B cell (primary cell): ENCODE measurements around the gene MICAL3. TPM values are rescaled to one million over a fixed set of nuclear protein-coding genes. Genes with fewer than 3 reads are reported as not detected.

Experiments used
- ATAC-seq: fragments of 200-7000 bp; cut with Tn5 transposase; one replicate; pipeline ENCODE4 v1.10.0; 2021; ENCODE audit warnings: low read depth, mild to moderate bottlenecking, moderate number of reproducible peaks, moderate library complexity
- CTCF ChIA-PET: fragments of 350-600 bp; sonication (Branson Sonifier 250); formaldehyde crosslinking; loops from one replicate; lab custom pipeline; 2021; ENCODE audit warnings: antibody characterized with exemption, inconsistent platforms; lab: Charles Lee
- POLR2A ChIA-PET: fragments of 350-600 bp; sonication (Branson Sonifier 250); formaldehyde crosslinking; loops from one replicate; lab custom pipeline; 2021; ENCODE audit warnings: antibody characterized with exemption; lab: Charles Lee
- DNase-seq: peaks from one replicate; pipeline ENCODE4 v3.0.0; 2013
- H2AFZ ChIP-seq: 2 replicates; pipeline ENCODE4 v1.6.1; 2012; ENCODE audit warnings: mild to moderate bottlenecking, low read depth, low read length; ENCODE audit not compliant: insufficient read depth, poor library complexity, severe bottlenecking
- H3K27ac ChIP-seq, 2 donors: 1 replicate in 1 of 2; 2 replicates in 1 of 2; pipeline ENCODE4 v1.5.1; 2012 to 2013; ENCODE audit warnings: low read length in 2 of 2, mild to moderate bottlenecking in 2 of 2, moderate library complexity in 1 of 2
- H3K27me3 ChIP-seq, 4 experiments: fragments of 200-600 bp in 1 of 4; sonication (generic) in 1 of 4; replicated peaks in 1 of 4; 1 replicate in 2 of 4; 2 replicates in 2 of 4; pipeline versions ENCODE4 v1.6.1 to v1.7.0; 2013 to 2016; ENCODE audit warnings: low read length in 3 of 4, mild to moderate bottlenecking in 2 of 4, mixed read lengths in 1 of 4, moderate library complexity in 1 of 4; ENCODE audit not compliant: insufficient read depth in 4 of 4, control insufficient read depth in 3 of 4; ENCODE audit errors: control extremely low read depth in 1 of 4
- H3K36me3 ChIP-seq, 2 experiments: replicated peaks in 1 of 2; 1 replicate in 1 of 2; 2 replicates in 1 of 2; pipeline versions ENCODE4 v1.6.1 to v1.7.1; 2013; ENCODE audit warnings: low read length in 1 of 2; ENCODE audit not compliant: insufficient read depth in 2 of 2, control insufficient read depth in 1 of 2; ENCODE audit errors: control extremely low read depth in 1 of 2, extremely low read depth in 1 of 2
- H3K4me1 ChIP-seq, 2 donors: fragments of 200-600 bp in 1 of 2; sonication (generic) in 1 of 2; 1 replicate in 1 of 2; 2 replicates in 1 of 2; pipeline versions ENCODE4 v1.5.1 to v1.6.1; 2013 to 2017; ENCODE audit warnings: low read length in 2 of 2; ENCODE audit not compliant: control insufficient read depth in 2 of 2, insufficient read depth in 2 of 2
- H3K4me2 ChIP-seq: replicated peaks from 2 replicates; pipeline ENCODE3; 2012; ENCODE audit warnings: mild to moderate bottlenecking, low read depth, low read length; ENCODE audit not compliant: poor library complexity, severe bottlenecking
- H3K4me3 ChIP-seq, 5 experiments: fragments of 200-600 bp in 1 of 5; sonication (generic) in 1 of 5; 1 replicate in 3 of 5; 2 replicates in 2 of 5; pipeline versions ENCODE4 v1.5.1 to v1.7.0; 2011 to 2016; ENCODE audit warnings: low read length in 4 of 5, mild to moderate bottlenecking in 4 of 5, low read depth in 2 of 5, control low read depth in 1 of 5, moderate library complexity in 1 of 5; ENCODE audit not compliant: insufficient read depth in 1 of 5; ENCODE audit errors: control extremely low read depth in 1 of 5, extremely low read depth in 1 of 5
- H3K79me2 ChIP-seq: fragments of 200-600 bp; sonication (generic); one replicate; pipeline ENCODE4 v1.6.0; 2016; ENCODE audit warnings: low read length; ENCODE audit not compliant: control insufficient read depth, insufficient read depth
- H3K9ac ChIP-seq: fragments of 200-600 bp; sonication (generic); 2 replicates; pipeline ENCODE4 v1.6.1; 2017; ENCODE audit warnings: mild to moderate bottlenecking, low read length, moderate library complexity
- H3K9me3 ChIP-seq, 3 donors: one replicate each; pipeline versions ENCODE4 v1.6.1 to v1.7.1; 2013; ENCODE audit warnings: low read length in 2 of 3; ENCODE audit not compliant: control insufficient read depth in 2 of 3, insufficient read depth in 1 of 3; ENCODE audit errors: control extremely low read depth in 1 of 3
- H4K20me1 ChIP-seq: 2 replicates; pipeline ENCODE4 v1.6.0; 2012; ENCODE audit warnings: mild to moderate bottlenecking, low read length; ENCODE audit not compliant: insufficient read depth, control insufficient read depth, poor library complexity, severe bottlenecking
- H3K27ac Mint-ChIP-seq: one replicate; pipeline ENCODE4 v1.8.0; 2021; ENCODE audit warnings: mixed read lengths
- H3K27me3 Mint-ChIP-seq: one replicate; pipeline ENCODE4 v1.8.0; 2021; ENCODE audit warnings: mixed read lengths
- H3K4me1 Mint-ChIP-seq: one replicate; pipeline ENCODE4 v1.8.0; 2021; ENCODE audit warnings: mixed read lengths
- H3K4me3 Mint-ChIP-seq: one replicate; pipeline ENCODE4 v1.8.0; 2021; ENCODE audit warnings: mixed read lengths
- H3K9me3 Mint-ChIP-seq: one replicate; pipeline ENCODE4 v1.8.0; 2022; ENCODE audit warnings: mixed read lengths; ENCODE audit not compliant: insufficient read depth
- CTCF ChIP-seq: fragments of 200-600 bp; IDR thresholded peaks from one replicate; pipeline ENCODE4 v1.8.0; 2022; ENCODE audit warnings: antibody characterized with exemption, mild to moderate bottlenecking
- EZH2 ChIP-seq: IDR thresholded peaks from 2 replicates; pipeline ENCODE4 v1.6.1; 2012; ENCODE audit warnings: borderline replicate concordance, low read depth, mild to moderate bottlenecking, moderate library complexity, low read length; ENCODE audit not compliant: insufficient read depth, poor library complexity, severe bottlenecking
- WGBS: methylation state at CpG from one replicate; pipeline ENCODE4 v1.1.5; 2013; ENCODE audit warnings: missing lambda C conversion rate; ENCODE audit not compliant: insufficient coverage; 5-methylcytosine and 5-hydroxymethylcytosine counted together
- intact Hi-C: fragments of 100-400 bp; cut with micrococcal nuclease; formaldehyde crosslinking; loops from one replicate; pipeline ENCODE4 v1.10.0; 2022
- polyA plus RNA-seq: library from polyadenylated mRNA; depleted of rRNA; stranded (reverse); fragments of >200 nt; gene quantifications from 2 replicates; pipeline ENCODE4 v1.2.3, GENCODE V29; 2012
- total RNA-seq, 2 donors: library from RNA; stranded (reverse); fragments of 120-200 nt in 1 of 2; gene quantifications; 1 replicate in 1 of 2; 2 replicates in 1 of 2; pipeline versions ENCODE4 v1.2.3 to v1.2.4, GENCODE V29; 2013 to 2022

The MICAL3 gene
- total and polyA plus RNA-seq, 2 donors (not counting 1 experiment from before 2014, with no cell fraction given) = 50.5 to 253 TPM

GRCh38 chr22:18012531-18012930 is 11.8 kb downstream of the MICAL3 start:
- Mint-ChIP-seq H3K27me3 (no peaks in the 10 kb centered on the region), H3K9me3 (no peaks in the 10 kb centered on the region), H3K4me3 (no peak overlapping the region), H3K4me1 (peaks cover 36% of the 10 kb centered on the region), H3K27ac (peak overlapping the region; percentile 41)
- Histone ChIP-seq H3K79me2 (peaks cover 33% of the 10 kb centered on the region), H3K27me3 (no peaks in the 10 kb centered on the region), H3K36me3 (no peaks in the 10 kb centered on the region), H2AFZ (no peak overlapping the region), H3K27ac (no peak overlapping the region), H3K4me1 (peaks cover 22 to 28% of the 10 kb centered on the region in 2 donors), H3K4me2 (no peak overlapping the region), H3K9ac (no peak overlapping the region), H4K20me1 (no peaks in the 10 kb centered on the region), H3K9me3 (no peaks in the 10 kb centered on the region), H3K4me3 (no peak overlapping the region)
- POLR2A ChIA-PET = interaction anchor here (1.2 to 2.6 kb wide), 2 partner anchors 9 to 10 kb away, joined by 3 to 5 read pairs; no protein-coding TSS in a partner anchor
- CTCF ChIA-PET = interaction anchor here (0.8 to 2.5 kb wide), 4 partner anchors 11 to 16 kb away, joined by 3 to 12 read pairs (median 5); partner anchors contain the start of gene MICAL3
- ATAC-seq (no peak), DNase-seq (no peak)
- TF ChIP-seq CTCF (no peak), EZH2 (no peak)
- 100% methylated on average over 5 of the region's 5 CpGs for WGBS
- intact Hi-C loops = no loop called here

DNA sequence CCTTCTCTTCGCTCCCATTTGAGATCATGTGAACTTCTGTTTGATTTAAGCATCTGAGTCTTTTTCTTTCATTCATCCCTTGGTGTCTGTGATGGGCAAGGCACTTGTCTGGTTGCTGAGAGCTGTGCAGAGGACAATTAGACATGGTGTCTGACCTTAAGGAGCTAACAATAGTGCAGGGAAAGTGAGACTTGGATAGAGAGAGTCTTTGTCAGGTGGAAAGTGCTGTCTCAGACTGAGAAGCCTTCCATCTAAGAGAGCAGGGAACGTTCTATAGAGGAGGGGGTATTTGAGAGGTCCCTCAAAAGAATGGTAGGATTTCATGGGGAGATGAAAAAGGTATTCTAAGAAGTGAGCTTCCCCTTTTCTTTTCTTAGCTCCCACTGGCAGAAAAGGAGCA is 14.1 kb downstream of the MICAL3 start:
- Mint-ChIP-seq H3K27ac (peak overlapping the region; percentile 90), H3K27me3 (no peaks in the 10 kb centered on the region), H3K4me3 (peak overlapping the region; percentile 69), H3K9me3 (no peaks in the 10 kb centered on the region), H3K4me1 (peaks cover 50% of the 10 kb centered on the region)
- Histone ChIP-seq H3K4me3 (peak overlapping the region in 2 of 5 experiments; percentile 8 to 16), H3K27me3 (no peaks in the 10 kb centered on the region), H3K9me3 (no peaks in the 10 kb centered on the region), H3K4me2 (peak overlapping the region; percentile 56), H3K9ac (peak overlapping the region; percentile 26), H3K4me1 (peaks cover 44 to 49% of the 10 kb centered on the region in 2 donors), H4K20me1 (no peaks in the 10 kb centered on the region), H3K79me2 (peaks cover 33% of the 10 kb centered on the region), H2AFZ (no peak overlapping the region), H3K27ac (peak overlapping the region; percentile 57 to 92), H3K36me3 (no peaks in the 10 kb centered on the region)
- TF ChIP-seq CTCF = no peak
- TF ChIP-seq EZH2 = no peak
- WGBS = no CpG with 5 or more reads among the region's 2 CpGs
- DNase-seq (no peak), ATAC-seq (no peak)
- POLR2A ChIA-PET = interaction anchor here (1.0 to 2.6 kb wide), 4 partner anchors 10 to 46 kb away, joined by 3 to 5 read pairs (median 5); no protein-coding TSS in a partner anchor
- CTCF ChIA-PET = interaction anchor here (0.8 to 1.7 kb wide), 4 partner anchors 9 to 63 kb away, joined by 3 to 4 read pairs (median 4); no protein-coding TSS in a partner anchor
- intact Hi-C loops = loop anchor here (2.0 kb wide), 1 partner anchor 15 kb away; the partner anchor contains the start of gene MICAL3
